ENCODE measurements around the gene GABRR2.
"Not testable (repeated sequence)": the region's sequence is repeated elsewhere in the genome, so short reads cannot be mapped to it uniquely, and the experiment has no call there.

The GABRR2 gene

GRCh38 chr6:89330910-89331309 lies 15.8 kb upstream of the GABRR2 start:
- FAIRE-seq (no peak), DNase-seq (ENCODE audit: extremely low spot score, insufficient read length, low read depth) (no peak)

- FAIRE-seq = no peak
- DNase-seq (ENCODE audit: extremely low spot score, insufficient read length, low read depth) = no peak
These were observed 13.9 kb upstream of the GABRR2 start for GRCh38 chr6:89328976-89329375.

- DNase-seq (ENCODE audit: extremely low spot score, insufficient read length, low read depth) = no peak
- FAIRE-seq = no peak
These were observed 9.2 kb upstream of the GABRR2 start for GRCh38 chr6:89324304-89324703.

GRCh38 chr6:89323511-89323971 lies 8.4 kb upstream of the GABRR2 start:
- no peak for DNase-seq (ENCODE audit: extremely low spot score, insufficient read length, low read depth)
- FAIRE-seq = no peak

GRCh38 chr6:89321131-89321970 lies 6.3 kb upstream of the GABRR2 start:
- DNase-seq (ENCODE audit: extremely low spot score, insufficient read length, low read depth) (no peak), FAIRE-seq (peak; percentile 66)

- DNase-seq (ENCODE audit: extremely low spot score, insufficient read length, low read depth) = no peak
- no peak for FAIRE-seq
These were observed 5.0 kb upstream of the GABRR2 start for GRCh38 chr6:89320012-89320559.

- DNase-seq (ENCODE audit: extremely low spot score, insufficient read length, low read depth) (no peak), FAIRE-seq (no peak)
These were observed 2.0 kb upstream of the GABRR2 start for GRCh38 chr6:89317067-89317466.

GRCh38 chr6:89314692-89315091 lies 407 bp downstream of the GABRR2 start:
- FAIRE-seq (no peak), DNase-seq (ENCODE audit: extremely low spot score, insufficient read length, low read depth) (no peak)

- FAIRE-seq (no peak), DNase-seq (ENCODE audit: extremely low spot score, insufficient read length, low read depth) (no peak)
These were observed 2.1 kb downstream of the GABRR2 start for GRCh38 chr6:89313006-89313405.

- FAIRE-seq (no peak), DNase-seq (ENCODE audit: extremely low spot score, insufficient read length, low read depth) (no peak)
These were observed 3.1 kb downstream of the GABRR2 start for GRCh38 chr6:89311853-89312531.

GRCh38 chr6:89311530-89311852 lies 3.6 kb downstream of the GABRR2 start:
- DNase-seq (ENCODE audit: extremely low spot score, insufficient read length, low read depth) (no peak), FAIRE-seq (no peak)

- FAIRE-seq = no peak
- DNase-seq (ENCODE audit: extremely low spot score, insufficient read length, low read depth) = no peak
These were observed 4.2 kb downstream of the GABRR2 start for GRCh38 chr6:89310929-89311328.

GRCh38 chr6:89308525-89309395 lies 6.3 kb downstream of the GABRR2 start:
- FAIRE-seq = no peak
- no peak for DNase-seq (ENCODE audit: extremely low spot score, insufficient read length, low read depth)

- not testable (repeated sequence) for DNase-seq (ENCODE audit: extremely low spot score, insufficient read length, low read depth); FAIRE-seq
These were observed 10.6 kb downstream of the GABRR2 start for GRCh38 chr6:89304517-89304916.

GRCh38 chr6:89302936-89303335 lies 12.2 kb downstream of the GABRR2 start:
- DNase-seq (ENCODE audit: extremely low spot score, insufficient read length, low read depth) (no peak), FAIRE-seq (no peak)

GRCh38 chr6:89302195-89302770 lies 12.8 kb downstream of the GABRR2 start:
- no peak for DNase-seq (ENCODE audit: extremely low spot score, insufficient read length, low read depth)

GRCh38 chr6:89301586-89302194 lies 13.4 kb downstream of the GABRR2 start:
- DNase-seq (ENCODE audit: extremely low spot score, insufficient read length, low read depth) (no peak), FAIRE-seq (no peak)

More at GRCh38 chr6:89302195-89302770, 12.8 kb downstream of the GABRR2 start:
- no peak for FAIRE-seq

- FAIRE-seq = no peak
- no peak for DNase-seq (ENCODE audit: extremely low spot score, insufficient read length, low read depth)
These were observed 15.6 kb downstream of the GABRR2 start for GRCh38 chr6:89299466-89299850.

GRCh38 chr6:89298680-89299465 lies 16.2 kb downstream of the GABRR2 start:
- DNase-seq (ENCODE audit: extremely low spot score, insufficient read length, low read depth) (no peak), FAIRE-seq (peak; percentile 72)

Measured in GM18507 (cell line).